DMS 273 treated with DMSO at 0.1 percent for 48 hours (cell line): Measurements from ENCODE around the gene SV2C.

Experiments
- DNase-seq: peaks from one replicate; lab custom pipeline; 2025; lab: John Stamatoyannopoulos, UW

SV2C gene

GRCh38 chr5:76165711-76166374 is 82.7 kb downstream of the SV2C start:
- no peak for DNase-seq

DNA sequence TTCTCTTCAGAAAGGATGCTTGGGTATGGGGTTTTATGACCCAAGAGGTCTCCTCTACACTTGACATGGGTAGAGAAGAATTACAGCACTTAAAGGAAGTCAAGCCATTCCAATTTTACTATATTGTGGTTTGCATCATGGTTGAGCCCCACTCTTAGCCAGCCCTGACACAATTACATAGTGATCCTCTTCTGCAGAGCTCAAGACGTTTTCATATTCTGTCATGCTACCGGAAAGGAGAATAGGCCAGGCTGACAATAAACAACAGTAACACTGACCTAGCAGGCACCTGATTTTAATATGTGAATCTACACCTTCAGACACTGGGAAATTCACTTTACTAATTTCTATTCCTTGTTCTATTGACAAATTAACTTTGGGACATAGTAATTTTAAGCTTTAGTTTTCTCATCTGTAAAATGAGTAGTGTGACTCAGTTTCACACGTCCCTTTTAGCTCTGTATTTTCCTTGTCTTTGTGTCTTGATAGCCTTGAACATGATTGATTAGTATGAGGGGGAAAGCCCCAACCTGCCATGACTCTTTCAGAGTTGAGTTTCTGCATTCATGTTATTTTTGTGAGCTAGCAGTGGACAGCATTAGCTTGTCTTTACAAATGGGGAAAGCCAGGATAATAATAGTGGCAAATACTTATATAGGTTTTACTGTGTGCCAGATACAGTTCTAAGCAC is 83.8 kb downstream of the SV2C start:
- no peak for DNase-seq

DNA sequence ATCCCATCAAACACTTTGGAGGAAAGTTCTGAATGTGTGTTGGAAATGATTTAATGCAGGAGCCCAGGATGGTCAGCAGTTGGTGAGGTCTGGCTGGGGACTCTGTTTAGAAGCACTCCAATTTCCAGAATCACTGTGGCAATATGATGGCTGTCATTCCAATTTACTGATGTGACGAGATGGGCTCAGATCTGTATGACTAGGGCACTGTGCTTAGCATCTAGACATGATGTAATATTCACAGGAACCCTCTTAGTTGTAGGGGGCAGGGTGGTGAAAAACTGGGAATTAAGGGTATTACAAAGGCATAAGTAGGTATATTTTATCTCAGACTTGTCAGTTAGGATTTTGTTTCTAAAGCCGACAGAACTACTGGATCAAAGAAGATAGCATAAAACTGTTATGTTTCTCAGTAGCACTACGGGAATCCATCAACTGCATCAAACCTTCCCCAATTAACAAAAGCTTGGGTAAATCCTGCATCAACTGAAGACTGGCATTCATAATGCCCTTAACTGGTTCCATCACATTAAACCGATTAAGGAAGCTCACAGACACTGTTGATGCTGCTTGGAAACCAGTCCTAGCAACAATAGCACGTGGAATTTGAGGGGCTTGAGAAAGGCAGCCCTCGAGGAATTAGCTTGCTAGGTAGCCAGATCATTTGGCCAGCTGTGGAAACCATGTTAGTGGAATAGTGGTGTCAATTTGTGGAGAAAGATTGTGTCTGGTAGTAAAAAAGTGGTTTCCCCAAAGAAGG is 86.1 kb downstream of the SV2C start:
- no peak for DNase-seq

DNA sequence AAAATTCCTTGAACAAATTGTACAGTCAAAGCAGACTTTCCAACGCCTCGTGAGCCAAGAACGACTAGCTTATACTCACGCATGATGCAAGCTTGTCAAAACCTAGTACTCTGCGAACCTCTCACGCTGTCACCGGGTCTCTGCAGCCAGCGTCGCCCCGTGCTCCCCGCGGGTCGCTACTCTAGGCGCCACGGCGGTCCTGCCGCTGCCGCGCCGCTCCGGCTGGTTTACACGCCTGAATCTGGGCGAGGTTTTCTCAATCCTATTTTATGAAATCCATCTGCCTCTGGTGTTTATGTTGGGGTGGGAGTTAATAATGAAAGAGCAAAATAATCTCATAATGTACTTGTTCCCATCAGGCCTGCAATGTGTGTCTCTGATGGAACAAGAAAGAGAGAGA is 90.9 kb downstream of the SV2C start:
- DNase-seq, result no peak

GRCh38 chr5:76175051-76175666 is 92.0 kb downstream of the SV2C start:
- DNase-seq, result no peak

DNA sequence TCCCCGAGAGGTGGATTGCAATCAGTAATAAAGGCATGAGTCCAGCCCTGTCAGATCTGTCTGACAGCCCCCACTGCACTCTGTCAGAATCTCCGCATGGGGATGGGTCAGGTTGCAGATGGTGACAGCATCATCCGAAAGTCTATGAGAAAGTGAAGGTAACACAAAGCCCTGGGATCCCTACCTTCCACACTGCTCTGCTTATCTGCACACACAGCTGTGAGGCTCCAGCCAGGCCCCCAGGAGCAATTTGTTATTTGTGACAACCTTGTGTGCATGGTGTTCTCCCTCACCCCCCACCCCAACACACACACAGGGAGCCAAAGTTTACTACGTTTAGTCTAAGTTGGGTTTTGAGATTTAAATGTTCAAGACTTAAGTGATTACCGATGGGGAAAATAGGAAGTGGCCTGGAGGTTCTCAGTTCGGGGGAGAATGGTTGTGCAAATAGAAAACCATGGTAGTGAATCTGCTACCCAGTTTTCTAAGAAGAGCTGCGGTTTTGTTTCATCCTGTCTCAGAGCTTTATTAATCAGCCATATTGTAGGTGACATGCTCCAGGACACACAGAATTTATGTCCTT is 92.7 kb downstream of the SV2C start:
- DNase-seq, result no peak

- DNase-seq, result no peak
These were observed 94.8 kb downstream of the SV2C start for GRCh38 chr5:76177978-76178377.

GRCh38 chr5:76178913-76179312 is 95.7 kb downstream of the SV2C start:
- no peak for DNase-seq

DNA sequence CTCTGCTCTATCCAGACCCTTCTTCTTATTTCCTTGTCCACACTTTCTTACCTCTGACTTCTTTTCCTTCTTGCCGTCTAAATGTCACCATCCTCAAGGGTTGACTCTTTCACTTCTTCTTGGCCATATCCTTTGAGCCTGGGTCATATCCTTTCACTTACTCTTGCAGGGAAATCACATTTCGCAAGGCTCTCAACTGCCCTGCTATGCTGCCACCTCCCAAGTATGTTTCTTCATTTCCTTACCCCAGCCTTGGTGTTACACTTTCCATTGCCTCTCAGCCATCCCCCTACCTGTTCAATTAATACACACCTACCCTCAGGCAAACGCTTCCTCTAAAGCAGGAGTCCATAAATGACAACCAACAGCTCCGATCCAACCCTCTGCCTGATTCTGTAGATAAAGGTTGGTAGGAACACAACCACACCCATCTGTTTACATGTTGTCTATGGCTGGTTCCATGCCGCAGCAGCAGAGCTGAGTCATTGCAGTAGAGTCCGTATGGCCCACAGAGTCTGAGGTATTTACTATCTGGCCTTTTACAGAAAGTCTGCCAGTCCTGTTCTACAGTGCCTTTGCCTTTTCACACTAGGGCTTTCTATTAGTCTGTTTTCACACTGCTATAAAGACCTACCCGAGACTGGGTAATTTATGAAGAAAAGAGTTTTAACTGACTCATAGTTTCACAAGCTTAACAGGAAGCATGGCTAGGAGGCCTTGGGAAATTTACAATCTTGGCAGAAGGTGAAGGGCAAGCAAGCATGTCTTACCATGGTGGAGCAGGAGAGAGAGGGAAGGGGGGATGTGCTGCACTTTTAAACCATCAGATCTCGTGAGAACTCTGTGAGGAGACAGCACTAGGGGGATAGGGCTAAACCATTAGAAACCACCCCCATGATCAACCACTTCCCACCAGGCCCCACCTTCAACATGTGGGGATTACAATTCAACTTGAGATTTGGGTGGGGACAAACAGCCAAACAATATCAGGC is 97.9 kb downstream of the SV2C start:
- DNase-seq, result no peak

GRCh38 chr5:76187386-76187785 is 104.2 kb downstream of the SV2C start:
- no peak for DNase-seq

DNA sequence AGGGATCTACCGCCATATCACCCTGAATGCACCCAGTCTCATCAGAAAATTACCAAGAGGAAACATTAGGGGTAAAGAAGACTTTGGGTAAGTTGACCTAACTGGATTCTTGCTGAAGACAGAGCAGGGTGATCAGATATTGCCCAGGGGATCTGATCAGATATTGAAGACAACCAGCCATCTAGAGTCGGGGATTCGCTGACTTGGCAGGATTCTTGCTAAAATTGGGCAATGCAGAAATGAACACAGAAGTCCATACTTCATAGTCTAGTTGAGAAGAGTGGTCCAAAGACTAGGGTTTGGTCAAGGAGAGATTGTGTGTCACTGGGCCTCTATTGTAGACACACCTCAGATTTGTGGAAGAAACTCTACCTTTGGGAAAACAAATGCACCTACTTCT is 107.2 kb downstream of the SV2C start:
- DNase-seq, result no peak

DNA sequence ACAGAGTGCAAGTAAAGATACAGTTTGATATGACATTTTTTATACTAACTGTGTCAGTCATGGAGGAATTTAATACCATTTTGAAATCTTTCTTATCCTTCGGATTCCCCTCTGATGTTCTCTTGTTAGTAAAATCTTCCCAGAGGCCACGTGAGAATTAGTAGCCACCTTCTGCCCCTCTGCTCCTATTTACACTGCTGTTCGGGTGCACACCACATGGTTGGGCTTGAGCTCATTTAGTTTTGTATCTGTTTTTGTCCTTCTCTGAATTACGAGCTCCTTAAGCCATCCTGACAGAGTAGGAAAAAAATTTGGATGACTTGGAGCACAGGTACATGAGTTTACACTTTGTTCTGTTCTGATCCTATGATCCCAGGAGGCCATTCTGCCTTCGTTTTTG is 109.7 kb downstream of the SV2C start:
- DNase-seq, result no peak

GRCh38 chr5:76193635-76194034 is 110.5 kb downstream of the SV2C start:
- no peak for DNase-seq

DNA sequence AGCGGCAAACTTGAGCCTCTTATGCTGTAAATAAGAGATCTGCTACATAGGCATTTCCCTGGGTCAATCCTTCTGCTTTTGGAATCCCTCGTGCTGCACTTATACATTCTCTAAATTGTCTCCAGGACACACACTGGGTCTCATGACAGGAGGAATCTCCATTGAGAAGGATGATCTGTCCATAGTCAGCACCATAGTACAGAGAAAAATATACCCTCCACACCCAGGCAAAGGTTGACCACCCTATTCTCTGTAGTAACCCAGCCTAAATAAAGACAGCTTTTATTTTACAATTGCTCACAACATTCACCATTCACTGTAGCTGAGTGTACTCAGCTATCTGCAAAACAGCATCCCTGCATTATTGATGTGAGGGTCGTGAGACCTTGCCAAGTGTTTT is 111.2 kb downstream of the SV2C start:
- no peak for DNase-seq

- no peak for DNase-seq
These were observed 113.3 kb downstream of the SV2C start for GRCh38 chr5:76196457-76196856.

- no peak for DNase-seq
These were observed 113.8 kb downstream of the SV2C start for GRCh38 chr5:76196886-76197489.

- no peak for DNase-seq
These were observed 114.5 kb downstream of the SV2C start for GRCh38 chr5:76197726-76198125.

- no peak for DNase-seq
These were observed 116.4 kb downstream of the SV2C start for GRCh38 chr5:76199336-76200318.

DNA sequence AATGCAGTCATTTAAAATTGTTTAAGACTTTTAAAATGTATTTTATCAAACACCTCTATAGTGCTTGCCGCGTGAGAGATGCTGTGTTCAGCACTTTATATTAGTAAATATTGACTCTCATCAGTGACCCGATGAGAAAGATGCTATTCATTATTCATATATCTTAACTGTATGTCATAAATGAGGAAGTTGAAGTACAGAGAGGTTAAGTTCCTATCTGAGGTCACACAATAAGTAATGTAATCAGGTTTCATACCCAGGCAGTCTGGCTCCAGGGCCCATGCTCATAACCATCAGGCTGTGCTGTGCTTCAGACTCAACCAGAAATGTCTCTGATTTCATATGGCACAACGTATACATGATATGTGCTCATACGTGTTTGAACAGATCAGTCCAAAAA is 119.0 kb downstream of the SV2C start:
- DNase-seq, result no peak

- DNase-seq, result no peak
These were observed 121.0 kb downstream of the SV2C start for GRCh38 chr5:76204191-76204590.
